ENCODE data around the gene SRRM2. TPM values are rescaled to one million over a fixed set of nuclear protein-coding genes. Genes with fewer than 3 reads are reported as not detected.

Gene SRRM2
- total and polyA plus RNA-seq, 4 donors, result 316 to 589 (median 447) TPM

- ATAC-seq (ENCODE audit: insufficient read depth, low FRiP score) (no peak), DNase-seq (no peak)
- H3K9me3 ChIP-seq (ENCODE audit: control insufficient read depth in 4 of 4, insufficient read depth in 3 of 4, low read length in 3 of 4), result no peaks in the 10 kb centered on the region
- H3K27me3 ChIP-seq (ENCODE audit: control insufficient read depth in 3 of 3, insufficient read depth in 3 of 3, low read length in 2 of 3), result no peaks in the 10 kb centered on the region
- no peak overlapping the region for H3K4me3 ChIP-seq
- H3K4me1 ChIP-seq (ENCODE audit: control insufficient read depth in 5 of 5, insufficient read depth in 5 of 5, low read length in 5 of 5), result no peaks in the 10 kb centered on the region
- TF ChIP-seq CTCF (IDR thresholded peaks at IDR 0.05; ENCODE audit: control extremely low read depth, extremely low read depth), result no peak
- peaks cover 2 to 86% (median 12%) of the 10 kb centered on the region in 4 donors for H3K36me3 ChIP-seq (ENCODE audit: control insufficient read depth in 4 of 4, insufficient read depth in 4 of 4, low read length in 4 of 4)
- WGBS, 2 donors, result 96 to 97% methylated on average over 33 of the region's 33 CpGs
- no peak overlapping the region for H3K9ac ChIP-seq (ENCODE audit: insufficient read depth in 1 of 2, low read length in 2 of 2)
- no peak overlapping the region for H3K27ac ChIP-seq (ENCODE audit: low read depth in 1 of 2, low read length in 1 of 2)
These were observed 48.1 kb upstream of the SRRM2 start for GRCh38 chr16:2704166-2704982.

- TF ChIP-seq CTCF (IDR thresholded peaks at IDR 0.05; ENCODE audit: control extremely low read depth, extremely low read depth), result no peak
- H3K27ac ChIP-seq (ENCODE audit: low read depth in 1 of 2, low read length in 1 of 2), result no peak overlapping the region
- DNase-seq (no peak), ATAC-seq (ENCODE audit: insufficient read depth, low FRiP score) (no peak)
- peaks cover 2 to 87% (median 8%) of the 10 kb centered on the region in 4 donors for H3K36me3 ChIP-seq (ENCODE audit: control insufficient read depth in 4 of 4, insufficient read depth in 4 of 4, low read length in 4 of 4)
- no peaks in the 10 kb centered on the region for H3K4me1 ChIP-seq (ENCODE audit: control insufficient read depth in 5 of 5, insufficient read depth in 5 of 5, low read length in 5 of 5)
- H3K4me3 ChIP-seq, result no peak overlapping the region
- no peak overlapping the region for H3K9ac ChIP-seq (ENCODE audit: insufficient read depth in 1 of 2, low read length in 2 of 2)
- H3K27me3 ChIP-seq (ENCODE audit: control insufficient read depth in 3 of 3, insufficient read depth in 3 of 3, low read length in 2 of 3), result no peaks in the 10 kb centered on the region
- H3K9me3 ChIP-seq (ENCODE audit: control insufficient read depth in 4 of 4, insufficient read depth in 3 of 4, low read length in 3 of 4), result no peaks in the 10 kb centered on the region
- WGBS, 2 donors, result 94 to 96% methylated on average over 14 of the region's 14 CpGs
These were observed 47.5 kb upstream of the SRRM2 start for GRCh38 chr16:2704983-2705275.

- H3K9me3 ChIP-seq (ENCODE audit: control insufficient read depth in 4 of 4, insufficient read depth in 3 of 4, low read length in 3 of 4), result no peaks in the 10 kb centered on the region
- no peak overlapping the region for H3K9ac ChIP-seq (ENCODE audit: insufficient read depth in 1 of 2, low read length in 2 of 2)
- H3K4me3 ChIP-seq, result no peak overlapping the region
- ATAC-seq (ENCODE audit: insufficient read depth, low FRiP score), result no peak
- no peak for DNase-seq
- no peak overlapping the region for H3K27ac ChIP-seq (ENCODE audit: low read depth in 1 of 2, low read length in 1 of 2)
- peaks cover 2 to 87% (median 8%) of the 10 kb centered on the region in 4 donors for H3K36me3 ChIP-seq (ENCODE audit: control insufficient read depth in 4 of 4, insufficient read depth in 4 of 4, low read length in 4 of 4)
- TF ChIP-seq CTCF (IDR thresholded peaks at IDR 0.05; ENCODE audit: control extremely low read depth, extremely low read depth), result no peak
- no peaks in the 10 kb centered on the region for H3K4me1 ChIP-seq (ENCODE audit: control insufficient read depth in 5 of 5, insufficient read depth in 5 of 5, low read length in 5 of 5)
- WGBS, 2 donors, result 91 to 95% methylated on average over 10 of the region's 10 CpGs
- H3K27me3 ChIP-seq (ENCODE audit: control insufficient read depth in 3 of 3, insufficient read depth in 3 of 3, low read length in 2 of 3), result no peaks in the 10 kb centered on the region
These were observed 47.1 kb upstream of the SRRM2 start for GRCh38 chr16:2705351-2705750.

GRCh38 chr16:2706085-2706484 lies 46.4 kb upstream of the SRRM2 start:
- TF ChIP-seq CTCF (IDR thresholded peaks at IDR 0.05; ENCODE audit: control extremely low read depth, extremely low read depth), result no peak
- H3K9me3 ChIP-seq (ENCODE audit: control insufficient read depth in 4 of 4, insufficient read depth in 3 of 4, low read length in 3 of 4), result no peaks in the 10 kb centered on the region
- H3K27ac ChIP-seq (ENCODE audit: low read depth in 1 of 2, low read length in 1 of 2), result no peak overlapping the region
- DNase-seq (no peak), ATAC-seq (ENCODE audit: insufficient read depth, low FRiP score) (no peak)
- H3K27me3 ChIP-seq (ENCODE audit: control insufficient read depth in 3 of 3, insufficient read depth in 3 of 3, low read length in 2 of 3), result no peaks in the 10 kb centered on the region
- 95 to 97% methylated on average over 16 to 17 of the region's 17 CpGs for WGBS, 2 donors
- no peak overlapping the region for H3K9ac ChIP-seq (ENCODE audit: insufficient read depth in 1 of 2, low read length in 2 of 2)
- H3K4me1 ChIP-seq (ENCODE audit: control insufficient read depth in 5 of 5, insufficient read depth in 5 of 5, low read length in 5 of 5), result no peaks in the 10 kb centered on the region
- H3K36me3 ChIP-seq (ENCODE audit: control insufficient read depth in 4 of 4, insufficient read depth in 4 of 4, low read length in 4 of 4), result peaks cover 3 to 81% (median 8%) of the 10 kb centered on the region in 4 donors
- H3K4me3 ChIP-seq, result no peak overlapping the region
